Measurements from ENCODE around the gene ARL4A.

- TF ChIP-seq FOS (IDR thresholded peaks at IDR 0.05; ENCODE audit: borderline replicate concordance, insufficient read depth, low read length) (no peak), POLR2A (IDR thresholded peaks at IDR 0.05; ENCODE audit: low read depth, low read length) (no peak), EZH2 (IDR thresholded peaks at IDR 0.05; ENCODE audit: borderline replicate concordance, low read depth, low read length, severe bottlenecking) (no peak), POLR2AphosphoS5 (IDR thresholded peaks at IDR 0.05; ENCODE audit: insufficient read depth, low read depth, low read length) (no peak), JUN (IDR thresholded peaks at IDR 0.05; ENCODE audit: borderline replicate concordance, insufficient read depth, insufficient read length, low read depth) (no peak), CTCF (IDR thresholded peaks at IDR 0.05; ENCODE audit: extremely low read depth in 1 of 2, insufficient read depth in 1 of 2, low read depth in 1 of 2, low read length in 2 of 2) (no peak)
Observed at GRCh38 chr7:12642508-12642907, 44.9 kb upstream of the ARL4A start.
